T follicular helper cell (primary cell): ENCODE data around the gene TEX29.

Experiments used
- DNase-seq: peaks from one replicate; pipeline ENCODE4 v3.0.0-alpha.2; 2020; ENCODE audit warnings: low read depth

TEX29 gene

DNA sequence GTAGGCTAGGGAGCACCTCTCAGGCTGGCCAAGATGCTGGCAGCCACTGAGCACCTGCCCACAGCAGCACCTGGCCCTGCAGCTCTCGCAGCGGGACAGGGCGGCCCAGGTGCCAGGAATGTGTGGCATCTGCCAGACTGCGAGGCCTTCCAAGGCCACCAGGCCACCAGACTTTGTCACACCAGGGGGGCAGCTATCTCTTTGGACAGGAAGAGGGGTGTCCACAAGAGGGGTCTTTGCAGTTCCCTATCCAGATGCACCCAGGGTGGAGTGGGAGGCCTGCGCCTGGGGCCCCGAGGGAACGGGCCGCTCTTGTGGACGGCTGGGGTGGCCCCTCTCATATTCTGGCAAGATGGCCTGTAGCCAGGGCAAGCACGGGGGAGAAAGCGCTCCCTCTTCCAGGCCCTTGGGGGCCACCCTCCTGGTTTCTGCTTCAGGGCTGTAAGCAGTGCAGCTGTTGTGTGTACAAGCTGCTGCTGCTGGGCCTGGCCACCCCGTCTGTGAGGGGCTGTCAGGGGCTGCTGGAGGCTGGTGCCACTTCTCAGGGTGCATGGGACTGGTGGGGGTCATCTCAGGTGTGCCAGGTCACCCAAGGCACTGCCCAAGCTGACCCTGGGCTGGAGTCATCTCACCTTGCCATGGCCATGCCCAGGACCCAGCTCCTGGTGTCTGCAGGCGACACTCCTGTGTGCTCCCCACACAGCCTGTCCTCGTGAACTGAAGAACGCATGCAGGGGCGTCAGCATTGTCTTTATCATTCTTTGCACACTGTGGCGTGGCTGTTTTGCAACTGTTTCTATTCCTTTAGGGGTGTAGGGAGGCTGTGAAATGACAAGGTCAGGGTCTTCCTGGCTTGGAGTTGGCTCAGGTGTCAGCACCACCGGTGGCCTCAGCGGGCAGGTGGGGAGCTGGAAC is 1.8 kb downstream of the TEX29 start:
- DNase-seq = no peak

DNA sequence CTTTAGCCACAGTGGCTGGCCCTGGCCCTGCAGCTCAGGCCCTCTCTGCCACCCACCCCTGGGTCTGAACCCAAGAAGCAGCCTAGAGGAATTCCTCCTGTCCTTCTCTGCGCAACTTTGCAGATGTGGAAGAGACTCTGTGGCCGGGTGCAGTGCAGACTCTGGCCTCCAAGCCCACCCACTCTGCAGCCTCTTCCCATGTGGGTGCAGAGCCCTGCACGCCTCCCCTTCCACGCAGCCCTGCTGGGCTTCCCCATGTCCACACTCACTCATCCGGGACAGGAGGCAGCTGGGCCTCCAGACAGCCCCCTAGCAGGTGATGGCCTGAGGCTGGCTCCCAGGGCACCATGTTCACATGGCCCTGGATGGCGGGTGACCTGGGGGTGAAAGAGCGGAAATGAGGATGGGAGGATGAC is 2.5 kb downstream of the TEX29 start:
- DNase-seq = no peak

DNA sequence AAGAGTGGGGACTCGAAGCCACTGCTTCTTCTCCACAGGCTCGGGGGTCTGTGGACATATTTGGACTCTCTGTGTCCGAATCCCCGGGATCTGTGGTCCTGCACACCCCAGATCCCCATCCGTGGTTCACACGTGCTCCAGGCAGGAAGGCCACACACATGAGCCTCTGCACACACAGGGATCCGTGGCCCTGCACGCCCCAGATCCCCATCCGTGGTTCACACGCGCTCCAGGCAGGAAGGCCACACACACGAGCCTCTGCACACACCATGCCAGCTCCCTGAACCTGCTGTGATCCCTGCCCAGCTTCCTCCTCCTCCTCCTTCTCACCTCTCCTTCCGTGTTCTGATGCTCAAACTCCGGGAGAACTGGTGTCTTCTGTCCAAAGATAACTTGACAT is 3.1 kb downstream of the TEX29 start:
- no peak for DNase-seq

DNA sequence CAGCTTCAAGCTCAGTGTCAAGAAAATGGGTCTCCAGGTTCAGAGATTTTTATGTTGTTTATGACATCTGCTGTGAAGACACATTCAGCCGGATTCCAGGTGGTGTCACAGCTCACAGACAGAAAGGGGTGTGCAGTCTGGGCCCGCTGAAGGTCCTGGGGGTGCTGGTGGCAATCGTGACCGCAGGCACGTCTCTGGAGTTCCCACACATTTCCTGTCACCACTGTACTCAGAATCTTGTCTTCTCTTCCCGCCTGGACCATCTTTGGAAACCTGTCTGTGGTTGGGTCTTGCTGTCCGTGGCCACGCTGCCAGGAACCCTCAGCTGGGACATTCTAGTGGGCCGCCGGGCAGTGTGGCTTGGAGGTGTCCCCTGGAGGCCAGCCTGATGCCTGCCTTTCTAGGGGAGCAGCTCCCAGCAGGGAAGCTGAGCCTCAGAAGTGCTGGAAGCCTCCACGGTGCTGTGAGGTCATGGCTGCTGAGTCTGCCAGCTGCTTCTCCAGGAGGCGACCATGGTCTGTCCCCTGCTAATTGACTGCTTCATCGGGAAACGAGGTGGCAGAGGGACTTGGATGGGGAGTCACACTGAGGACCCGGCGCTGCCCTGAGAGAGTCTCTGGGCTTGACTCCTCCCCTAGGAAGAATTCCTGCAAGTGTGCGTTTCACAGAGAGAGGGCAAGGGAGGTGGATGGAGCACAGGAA is 3.7 kb downstream of the TEX29 start:
- no peak for DNase-seq

DNA sequence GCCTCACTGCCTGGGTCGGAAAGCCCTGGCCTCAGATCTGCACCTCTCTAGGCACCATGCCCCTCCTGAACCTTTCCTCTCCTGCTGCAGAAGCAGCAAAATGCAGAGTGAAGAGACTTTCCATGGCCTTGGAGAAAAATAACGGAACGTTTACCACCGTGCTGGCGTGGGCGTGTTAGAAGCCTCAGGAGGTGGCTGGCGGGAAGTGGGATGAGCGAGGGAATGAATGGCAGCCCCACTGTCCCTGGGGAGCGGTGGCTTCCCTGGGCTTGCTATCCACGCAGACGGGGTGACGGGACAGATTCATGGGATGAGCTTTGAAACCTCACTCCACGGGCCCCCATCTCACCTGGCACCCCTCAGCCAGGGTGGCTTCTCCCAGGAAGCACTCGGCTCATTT is 4.3 kb downstream of the TEX29 start:
- no peak for DNase-seq

DNA sequence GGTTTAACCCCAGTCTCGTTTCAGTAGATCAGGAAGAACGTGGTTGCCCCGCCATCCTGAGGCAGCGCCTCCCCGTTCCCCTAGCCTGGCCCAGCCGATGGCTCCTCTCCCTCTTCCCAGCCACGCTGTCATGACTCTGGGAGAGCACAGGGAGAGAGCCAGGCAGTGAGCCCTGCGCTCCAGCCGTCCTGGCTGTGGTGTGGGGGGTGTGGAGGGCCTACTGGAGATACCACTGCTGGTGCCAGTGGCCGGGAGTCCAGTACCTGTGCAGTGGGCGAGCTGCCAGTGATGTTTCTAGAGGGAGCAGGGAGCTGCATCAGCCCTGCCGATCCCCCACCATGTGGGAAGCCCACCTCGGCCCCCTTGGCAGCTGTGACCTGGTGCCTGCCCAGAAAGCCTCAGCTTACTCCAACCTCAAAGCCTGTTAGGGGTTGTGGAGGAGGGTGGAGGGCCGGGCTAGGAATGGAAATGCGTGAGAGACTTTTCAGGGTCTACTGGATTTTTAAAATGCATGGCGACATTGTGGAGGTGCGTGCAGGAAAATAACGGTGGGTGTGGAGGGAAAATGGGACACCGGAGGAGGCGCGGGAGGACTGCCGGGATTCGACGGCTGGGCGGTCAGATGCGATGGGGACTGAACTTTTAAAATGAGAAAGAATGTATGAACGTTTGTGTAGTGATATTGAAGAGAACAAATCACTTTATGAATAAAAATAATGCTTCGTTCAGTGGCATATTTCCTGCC is 4.9 kb downstream of the TEX29 start:
- no peak for DNase-seq

DNA sequence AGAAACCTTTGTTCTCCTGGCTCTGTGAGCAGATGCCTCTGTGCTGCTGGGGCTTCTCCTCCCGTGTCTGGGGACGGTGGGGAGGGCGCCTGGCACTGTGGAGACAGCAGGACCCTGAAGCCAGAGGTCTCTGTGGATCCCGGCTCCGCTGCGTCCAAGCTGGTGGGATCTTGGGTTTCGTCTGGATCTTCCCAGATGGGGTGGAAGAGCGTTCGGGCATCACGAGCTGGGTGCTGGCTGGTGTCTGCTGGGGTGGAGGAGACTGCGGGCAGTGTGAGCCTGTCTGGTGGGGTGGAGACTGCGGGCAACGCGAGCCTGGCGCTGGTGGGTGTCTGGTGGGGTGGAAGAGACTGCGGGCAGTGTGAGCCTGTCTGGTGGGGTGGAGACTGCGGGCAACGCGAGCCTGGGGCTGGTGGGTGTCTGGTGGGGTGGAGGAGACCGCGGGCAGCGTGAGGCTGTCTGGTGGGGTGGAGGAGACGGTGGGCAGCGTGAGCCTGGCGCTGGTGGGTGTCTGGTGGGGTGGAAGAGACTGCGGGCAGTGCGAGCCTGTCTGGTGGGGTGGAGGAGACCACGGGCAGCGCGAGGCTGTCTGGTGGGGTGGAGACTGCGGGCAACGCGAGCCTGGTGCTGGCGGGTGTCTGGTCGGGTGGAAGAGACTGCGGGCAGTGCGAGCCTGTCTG is 5.6 kb downstream of the TEX29 start:
- no peak for DNase-seq

DNA sequence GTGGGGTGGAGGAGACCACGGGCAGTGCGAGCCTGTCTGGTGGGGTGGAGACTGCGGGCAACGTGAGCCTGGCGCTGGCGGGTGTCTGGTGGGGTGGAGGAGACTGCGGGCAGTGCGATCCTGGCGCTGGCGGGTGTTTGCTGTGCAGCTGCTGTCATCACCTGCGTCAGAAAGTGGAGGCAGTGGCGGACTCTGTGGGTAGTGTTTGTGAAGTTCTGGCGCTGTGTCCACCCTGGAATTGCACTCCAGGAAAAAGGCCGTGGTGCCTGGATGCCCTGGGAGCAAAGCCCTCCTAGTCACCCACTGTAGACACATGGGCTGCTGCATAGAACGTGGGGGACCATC is 6.2 kb downstream of the TEX29 start:
- DNase-seq = no peak

DNA sequence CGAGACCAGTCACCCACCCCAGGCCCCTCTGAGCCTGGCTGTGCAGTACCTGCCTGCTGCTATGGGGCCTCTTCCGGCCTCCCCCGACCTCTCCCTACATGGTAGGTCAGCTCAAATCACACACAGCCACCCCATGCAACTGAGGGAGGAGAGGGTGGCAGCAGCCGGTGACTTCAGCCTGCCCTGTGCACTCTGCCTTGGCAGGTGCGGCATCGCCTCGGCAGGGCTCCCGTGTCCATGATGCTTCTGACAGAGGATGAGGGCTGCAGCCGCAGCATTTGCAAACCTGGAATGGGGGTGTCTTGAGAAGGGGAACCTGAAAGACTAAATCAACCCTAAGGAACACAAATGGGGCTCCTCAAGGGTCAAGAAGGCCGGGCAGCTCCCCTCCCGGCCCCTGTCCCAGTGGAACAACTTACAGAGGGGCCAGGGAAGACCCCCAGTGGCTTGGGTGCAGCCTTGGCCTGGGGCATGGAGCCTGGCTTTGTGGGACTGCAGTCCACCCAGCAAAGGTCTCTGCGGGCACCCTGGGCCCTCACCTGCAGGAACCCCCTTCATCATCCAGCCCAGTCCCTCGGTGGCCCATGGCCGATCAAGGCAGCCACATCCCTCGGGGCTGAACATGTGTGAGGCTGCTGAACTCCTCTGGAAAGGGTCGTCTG is 6.7 kb downstream of the TEX29 start:
- DNase-seq = no peak

DNA sequence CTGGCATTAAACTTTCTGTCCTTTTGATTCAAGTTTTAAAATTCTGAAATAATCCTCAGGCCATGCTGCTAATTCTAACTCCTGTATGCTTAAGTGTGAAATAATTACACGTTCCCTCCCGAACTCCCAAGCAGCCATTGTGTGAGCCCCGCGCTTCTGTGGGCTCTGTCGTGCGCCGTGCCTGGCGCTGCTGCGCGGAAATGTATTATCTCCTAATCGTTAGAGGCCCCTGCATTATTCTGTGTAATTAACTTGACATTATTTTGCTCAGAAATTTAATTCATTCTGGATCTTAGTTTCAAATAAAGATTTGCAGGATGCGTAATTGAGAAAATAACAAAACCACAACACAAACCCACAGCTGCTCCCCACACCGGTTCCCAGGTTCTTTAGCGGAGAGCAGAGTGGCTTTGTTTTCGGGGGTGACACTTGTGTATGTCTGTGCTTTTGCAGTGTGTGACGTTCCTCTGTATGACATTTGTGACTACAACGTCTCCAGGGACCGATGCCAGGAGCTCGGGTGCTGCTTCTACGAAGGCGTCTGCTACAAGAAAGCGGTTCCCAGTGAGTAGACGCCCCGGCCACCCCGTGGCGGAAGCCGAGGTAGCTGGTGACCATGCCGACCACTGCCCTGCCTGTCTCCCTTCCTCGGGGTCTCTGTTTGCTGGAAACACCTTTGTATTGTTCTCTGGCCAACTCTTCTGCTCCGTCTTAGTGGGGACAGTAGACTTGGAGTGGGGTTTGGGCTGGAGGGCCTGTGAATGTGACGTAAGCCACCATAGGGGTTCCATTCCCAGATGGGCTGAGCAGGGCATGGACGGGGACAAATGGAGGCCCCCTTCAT is 7.5 kb downstream of the TEX29 start:
- no peak for DNase-seq

DNA sequence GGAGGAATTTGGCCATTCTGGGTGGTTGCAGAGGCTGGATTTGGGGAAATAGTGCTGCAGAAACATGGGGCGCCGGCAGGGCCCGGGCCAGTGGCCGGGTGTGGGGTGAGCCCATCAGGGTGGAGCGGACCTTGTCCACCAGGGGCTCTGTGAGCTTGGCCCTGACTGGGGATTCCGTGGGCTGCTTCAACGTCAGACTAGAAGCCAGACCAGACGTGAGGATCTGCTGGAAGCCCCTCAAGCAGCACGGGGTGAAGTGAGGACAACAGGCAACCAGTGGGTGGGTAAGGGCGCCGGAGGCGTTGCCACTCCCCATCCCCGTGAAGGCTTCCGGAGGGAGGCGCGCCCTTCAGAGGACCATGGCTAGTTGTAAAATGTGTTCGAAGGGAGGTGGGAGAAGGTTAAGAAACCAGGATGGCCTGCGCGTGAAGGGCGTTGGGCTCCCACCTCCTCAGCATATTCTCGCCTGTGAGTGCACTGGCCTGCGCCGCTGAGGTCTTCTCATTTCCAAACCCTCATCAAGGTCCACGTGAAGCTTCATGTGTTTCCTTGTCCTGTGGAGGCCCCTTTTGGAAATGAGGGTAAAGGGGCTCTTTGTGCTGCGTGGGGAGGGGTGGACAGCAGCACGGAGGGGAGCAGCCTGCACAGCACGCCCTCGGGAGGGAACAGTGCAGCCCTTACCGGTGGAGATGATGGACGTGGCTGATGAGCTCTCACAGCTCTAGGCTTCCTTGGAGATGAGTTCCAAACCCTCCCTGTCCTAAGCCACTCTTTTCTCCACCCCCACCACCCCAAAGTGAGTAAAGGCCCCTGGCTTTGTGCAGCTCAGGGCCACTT is 8.3 kb downstream of the TEX29 start:
- no peak for DNase-seq

DNA sequence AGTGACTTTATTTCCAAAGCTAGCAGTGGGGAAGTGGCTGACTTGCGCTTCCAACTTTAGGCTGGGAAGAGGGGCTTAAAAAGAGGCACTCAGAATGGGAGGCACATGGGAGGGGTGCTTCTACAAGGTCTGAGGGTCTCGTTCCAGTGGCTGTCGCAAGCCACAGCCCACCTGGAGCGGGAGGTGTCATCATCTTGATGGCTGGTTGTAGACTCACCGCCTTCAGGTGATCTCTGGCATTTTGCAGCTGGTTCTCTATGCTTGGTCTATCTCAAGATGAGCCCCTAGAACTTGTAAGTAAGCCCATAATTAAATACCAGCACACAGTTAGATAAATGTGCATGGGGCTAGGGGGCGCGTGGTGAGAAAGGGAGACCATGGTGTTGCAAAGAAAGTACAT is 9.2 kb downstream of the TEX29 start:
- no peak for DNase-seq

DNA sequence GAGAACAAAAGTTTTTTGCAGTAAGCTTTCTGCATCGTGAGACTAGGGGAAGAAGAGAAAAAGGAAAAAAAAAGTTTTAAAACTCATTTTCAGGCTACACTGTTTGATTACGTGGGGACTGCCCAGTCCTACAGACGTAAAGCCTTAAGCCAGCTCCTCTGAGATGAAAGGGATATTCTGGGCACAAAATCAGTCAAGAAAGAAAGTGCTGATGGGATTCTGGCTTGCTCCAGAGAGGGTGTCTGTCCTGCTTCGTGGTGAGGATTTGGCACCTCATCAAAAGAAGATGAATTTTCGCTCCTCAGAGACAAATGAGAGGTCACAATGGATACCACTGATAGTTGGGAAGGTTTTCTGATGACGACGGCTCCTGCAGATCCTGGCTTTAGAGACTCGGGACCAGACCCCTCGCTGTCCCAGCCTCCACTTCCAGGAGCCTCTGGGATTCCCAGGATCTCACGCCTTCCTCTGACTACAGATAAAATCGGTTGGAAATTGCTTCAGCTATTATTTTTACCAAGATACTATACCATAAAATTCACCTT is 9.7 kb downstream of the TEX29 start:
- no peak for DNase-seq

DNA sequence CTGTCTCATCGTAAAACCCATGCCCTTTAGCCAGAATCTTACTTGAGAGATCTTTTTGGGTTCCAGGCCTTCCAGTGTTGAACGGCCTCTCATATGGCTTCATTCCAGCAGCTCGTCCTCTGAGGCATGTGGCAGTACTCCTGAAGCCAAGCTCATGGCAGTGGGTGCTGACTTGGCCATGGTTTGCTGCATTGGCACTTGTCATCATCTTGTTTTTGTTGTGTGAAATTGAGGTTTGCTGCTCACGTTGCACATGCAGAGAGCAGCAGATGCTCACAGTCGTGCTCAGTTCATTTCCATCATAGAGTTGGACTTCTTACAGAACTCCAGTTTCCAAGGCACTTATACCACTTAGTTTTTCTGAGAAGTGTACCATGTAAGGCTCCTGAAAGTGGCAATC is 14.9 kb downstream of the TEX29 start:
- DNase-seq = no peak

DNA sequence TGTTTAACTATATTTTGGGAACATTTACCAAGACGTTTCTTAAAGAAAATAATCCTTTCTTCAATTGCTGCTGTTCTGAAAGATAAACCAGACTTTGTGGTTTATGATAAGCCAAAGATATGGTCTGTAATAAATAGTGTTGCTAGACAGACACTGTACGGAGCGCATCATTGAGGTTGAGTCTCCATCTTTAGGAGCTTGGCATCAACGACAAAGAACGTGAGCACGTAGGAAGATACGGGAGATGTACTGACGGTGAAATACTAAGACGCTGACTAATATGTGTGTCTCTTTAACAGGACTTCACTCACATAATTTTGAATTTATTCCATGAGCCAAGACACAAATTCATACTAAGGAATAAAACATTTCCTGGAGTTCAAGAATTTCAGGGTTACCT is 16.2 kb downstream of the TEX29 start:
- no peak for DNase-seq

DNA sequence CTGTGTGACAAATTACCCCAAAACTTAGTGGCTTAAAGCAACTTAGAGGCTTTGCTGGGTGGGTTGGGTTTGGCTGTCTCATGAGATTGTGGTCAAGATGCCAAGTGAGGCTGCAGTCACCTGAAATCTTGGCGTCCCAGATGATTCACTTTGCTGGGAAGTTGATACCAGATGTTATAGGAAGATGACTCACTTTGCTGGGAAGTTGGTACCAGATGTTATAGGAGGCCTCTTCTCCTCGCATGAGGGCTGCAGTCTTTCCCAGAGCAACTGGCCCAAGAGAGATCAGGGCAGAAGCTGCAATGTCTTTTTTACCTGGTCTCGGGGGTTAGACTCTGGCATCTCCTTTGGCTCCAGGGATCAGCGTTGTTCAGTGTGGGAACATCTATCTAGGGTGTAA is 16.8 kb downstream of the TEX29 start:
- DNase-seq = no peak

DNA sequence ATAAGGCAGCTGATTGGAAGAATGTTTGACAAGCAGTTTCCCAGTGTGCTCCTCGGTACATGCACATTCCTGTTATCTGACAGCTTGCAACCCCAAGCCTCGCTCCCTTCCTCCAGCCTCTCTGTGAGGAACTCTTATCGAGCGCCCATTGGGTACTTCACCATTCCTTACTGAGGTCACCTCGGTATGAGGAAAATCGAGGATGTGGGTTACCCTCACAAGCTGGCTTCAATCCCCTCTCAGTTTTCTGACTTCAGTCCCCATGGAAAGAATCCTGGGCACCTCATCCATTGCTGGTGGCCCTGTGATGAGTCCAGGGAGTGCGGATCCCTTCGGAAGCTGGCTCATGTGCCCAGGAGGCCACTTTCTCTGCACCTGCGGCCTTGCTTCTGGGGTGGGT is 17.3 kb downstream of the TEX29 start:
- no peak for DNase-seq

DNA sequence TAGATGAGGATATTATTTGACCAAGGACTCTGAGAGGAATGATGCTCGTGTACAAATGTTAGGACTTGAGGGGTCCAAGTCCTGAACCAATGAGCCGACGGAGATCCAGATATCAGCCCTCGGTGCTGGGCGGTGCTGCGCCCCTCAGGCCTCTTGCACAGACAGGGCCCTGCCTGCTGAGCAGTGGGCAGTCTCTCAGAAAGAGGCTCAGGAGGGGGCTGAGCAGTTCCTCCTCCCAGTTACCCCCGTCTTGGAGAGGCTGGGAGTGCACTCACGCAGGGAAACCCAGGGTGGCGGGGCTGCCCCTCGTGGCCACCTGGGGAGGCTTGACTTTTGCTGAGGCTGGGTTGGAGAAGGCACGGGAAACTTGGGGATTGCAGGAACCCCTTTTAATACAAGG is 18.4 kb downstream of the TEX29 start:
- DNase-seq = no peak

DNA sequence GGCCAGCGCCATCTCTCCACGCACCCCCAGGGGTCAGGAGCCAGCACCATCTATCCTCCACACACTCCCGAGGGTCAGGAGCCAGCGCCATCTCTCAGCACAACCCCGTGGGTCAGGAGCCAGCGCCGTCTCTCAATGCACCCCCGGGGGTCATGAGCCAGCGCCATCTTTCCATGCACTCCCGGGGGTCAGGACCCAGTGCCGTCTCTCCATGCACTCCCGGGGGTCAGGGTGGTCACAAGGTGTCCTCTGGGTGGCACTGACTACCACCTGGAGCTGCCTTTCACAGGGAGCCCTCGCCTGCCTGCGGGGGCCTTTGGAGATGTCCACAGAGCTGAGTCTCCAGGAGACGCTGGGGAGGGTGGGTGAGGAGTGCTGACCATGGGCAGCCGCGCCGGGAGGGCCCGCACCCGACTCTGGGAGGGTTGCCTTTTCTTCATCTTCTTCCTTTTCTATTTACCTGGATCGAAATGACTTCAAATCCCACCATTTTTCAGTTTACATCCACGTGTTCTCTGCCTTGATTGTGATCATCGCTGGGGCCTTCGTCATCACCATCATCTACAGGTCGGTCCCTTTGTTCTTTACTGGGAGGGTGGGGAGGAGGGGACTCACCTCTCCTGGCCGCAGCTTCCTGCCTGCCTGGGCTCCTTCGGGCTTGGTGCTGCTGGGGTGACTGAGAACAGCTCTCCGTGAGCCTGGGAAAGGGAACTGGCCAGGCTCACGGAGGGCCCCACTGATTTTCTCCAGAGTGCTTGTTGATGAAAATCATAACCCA is 19.1 kb downstream of the TEX29 start:
- no peak for DNase-seq
